Suppressor macrophage treated with lipopolysaccharide for 4 hours (primary cell): ENCODE measurements around the gene MEF2A.

Source experiments
- DNase-seq: peaks from one replicate; pipeline ENCODE4 v3.0.0-alpha.2; 2020

MEF2A gene

GRCh38 chr15:99564221-99565048 lies 1.3 kb upstream of the MEF2A start:
- DNase-seq: peak; percentile 92

DNA sequence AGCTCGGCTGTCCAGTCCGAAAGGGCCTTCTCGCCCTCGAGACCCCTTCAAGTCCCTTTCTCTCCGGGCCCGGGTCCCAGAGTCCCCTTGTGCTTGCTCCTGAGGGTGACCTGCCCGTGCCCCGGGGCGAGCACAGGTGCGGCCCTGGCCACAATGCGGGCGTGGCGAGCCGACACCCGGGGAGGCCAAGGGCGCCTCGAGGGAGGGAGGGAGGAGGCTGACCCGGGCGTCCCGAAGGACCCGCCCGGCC lies 810 bp upstream of the MEF2A start:
- no peak for DNase-seq

GRCh38 chr15:99566157-99566897 lies 543 bp downstream of the MEF2A start:
- peak; percentile 29 for DNase-seq

GRCh38 chr15:99568625-99569352 lies 3.0 kb downstream of the MEF2A start:
- DNase-seq: peak; percentile 43

DNA sequence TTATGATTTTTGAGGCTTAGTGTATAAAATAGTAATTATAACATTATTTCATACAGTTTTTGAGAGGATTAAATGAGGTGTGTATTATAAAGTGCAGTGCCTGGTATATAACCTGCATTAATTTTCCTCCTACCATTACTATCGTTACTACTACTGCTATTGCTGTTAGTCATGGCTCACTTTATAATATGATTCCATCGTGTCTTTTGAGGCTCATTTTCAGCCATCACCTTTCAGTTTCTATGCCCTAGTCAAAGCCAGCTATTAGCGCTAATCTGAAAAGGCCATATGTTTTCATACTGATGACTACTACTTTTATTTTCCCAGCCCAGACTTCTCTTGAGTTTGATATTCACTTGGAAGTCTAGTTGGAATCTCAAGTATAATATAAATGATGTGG lies 5.5 kb downstream of the MEF2A start:
- DNase-seq: no peak

- DNase-seq: no peak
These were observed 8.3 kb downstream of the MEF2A start for GRCh38 chr15:99574048-99574447.

DNA sequence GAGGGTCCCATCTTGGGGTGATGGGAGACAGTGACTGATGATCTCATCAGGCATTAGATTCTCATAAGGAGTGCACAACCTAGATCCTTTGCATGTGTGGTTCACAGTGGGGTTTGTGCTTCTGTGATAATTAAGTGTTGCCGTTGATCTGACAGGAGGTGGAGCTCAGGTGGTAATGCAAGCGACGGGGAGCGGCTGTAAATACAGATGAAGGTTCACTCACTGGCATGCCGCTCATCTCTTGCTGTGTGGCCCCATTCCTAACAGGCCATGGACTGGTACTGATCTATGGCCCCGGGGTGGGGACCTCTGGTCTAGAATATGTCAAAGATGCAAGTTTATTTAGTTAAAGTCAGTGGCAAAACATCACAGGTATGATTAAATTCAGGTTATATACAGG lies 8.7 kb downstream of the MEF2A start:
- DNase-seq: no peak

GRCh38 chr15:99578809-99579208 lies 13.0 kb downstream of the MEF2A start:
- DNase-seq: no peak

DNA sequence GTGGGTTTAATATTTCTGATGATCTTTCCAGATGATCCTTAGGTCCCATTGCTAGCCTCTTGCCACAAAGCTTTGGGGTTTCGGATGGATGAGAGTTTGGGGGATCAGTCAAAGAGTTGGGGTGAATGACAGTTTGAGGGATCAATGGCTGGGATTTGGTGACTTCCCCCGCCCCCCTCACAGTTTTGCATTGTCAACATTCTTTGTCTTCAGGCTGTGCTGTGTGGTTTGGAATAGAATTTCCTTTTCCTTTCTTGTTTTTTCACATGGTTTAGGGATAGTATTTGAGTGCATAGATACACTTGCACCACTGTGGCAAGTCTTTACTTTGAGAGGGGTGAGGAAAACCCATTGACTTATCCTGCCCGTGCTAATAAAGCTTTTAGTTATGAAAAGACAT lies 14.3 kb downstream of the MEF2A start:
- no peak for DNase-seq

- no peak for DNase-seq
These were observed 16.8 kb downstream of the MEF2A start for GRCh38 chr15:99582508-99582960.

DNA sequence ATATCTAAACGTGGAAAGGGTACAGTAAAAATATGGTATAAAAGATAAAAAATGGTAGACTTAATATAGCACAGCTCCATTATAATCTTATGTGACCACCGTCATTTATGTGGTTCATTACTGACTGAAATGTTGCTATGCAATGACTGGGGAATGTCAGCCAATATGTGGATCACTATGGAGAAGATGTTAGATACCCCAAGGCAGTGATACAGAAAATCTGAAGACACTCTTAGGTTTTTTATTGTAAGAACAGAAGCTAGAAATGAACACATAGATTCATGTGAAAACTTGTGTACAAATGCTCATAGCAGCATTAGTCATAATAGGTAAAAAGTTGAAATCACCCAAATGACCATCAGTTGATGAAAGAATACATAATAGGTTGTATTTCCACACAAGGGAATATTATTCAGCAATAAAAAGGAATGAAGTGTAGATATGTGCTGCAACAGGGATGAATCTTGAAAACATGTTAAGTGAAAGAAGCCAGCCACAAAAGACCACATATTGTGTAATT lies 18.4 kb downstream of the MEF2A start:
- no peak for DNase-seq

DNA sequence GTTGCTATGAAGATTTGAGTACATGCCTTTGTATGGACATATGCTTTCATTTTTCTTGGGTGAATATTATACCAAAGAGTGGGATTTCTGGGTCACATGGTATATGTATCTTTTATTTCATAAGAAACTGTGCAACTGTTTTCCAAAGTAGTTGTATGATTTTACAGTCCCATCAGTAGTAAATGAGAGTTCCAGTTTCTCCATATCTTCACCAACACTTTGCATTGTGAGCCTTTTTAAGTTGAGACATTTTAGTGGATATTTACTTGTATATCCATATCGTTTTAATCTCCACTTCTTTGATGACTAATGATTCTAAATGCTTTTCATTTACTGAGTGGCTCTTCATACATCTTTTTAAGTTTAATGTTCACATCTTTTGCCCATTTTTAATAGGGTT lies 20.3 kb downstream of the MEF2A start:
- no peak for DNase-seq

GRCh38 chr15:99589801-99590200 lies 24.0 kb downstream of the MEF2A start:
- DNase-seq: no peak

GRCh38 chr15:99590913-99591646 lies 25.3 kb downstream of the MEF2A start:
- DNase-seq: no peak

DNA sequence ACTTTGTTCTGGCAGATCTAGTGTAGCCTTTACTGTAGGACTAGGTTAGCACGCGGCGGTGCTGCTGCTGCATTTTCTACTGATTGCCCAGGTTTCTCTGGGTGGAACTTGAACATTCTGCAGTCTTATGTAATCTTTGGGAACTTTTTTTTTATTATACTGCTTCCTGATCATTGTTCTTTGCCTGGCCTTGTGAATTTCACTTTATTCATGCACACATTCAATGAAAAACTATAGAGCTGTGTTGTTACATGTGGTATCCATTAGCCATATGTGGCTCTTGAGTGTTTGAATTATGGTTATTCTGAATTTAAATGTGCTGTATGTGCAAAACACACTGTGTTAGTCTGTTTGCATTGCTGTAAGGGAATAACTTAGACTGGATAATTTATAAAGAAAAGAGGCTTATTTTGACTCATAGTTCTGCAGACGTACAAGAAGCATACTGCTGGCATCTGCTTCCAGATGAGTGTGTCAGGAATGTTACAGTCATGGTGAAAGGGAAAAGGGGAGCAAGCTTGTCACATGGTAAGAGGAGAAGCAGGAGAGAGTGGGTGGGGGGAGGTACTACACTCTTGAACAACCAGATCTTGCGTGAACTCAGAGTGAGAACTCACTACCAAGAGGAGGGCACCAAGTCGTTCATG lies 26.5 kb downstream of the MEF2A start:
- no peak for DNase-seq

DNA sequence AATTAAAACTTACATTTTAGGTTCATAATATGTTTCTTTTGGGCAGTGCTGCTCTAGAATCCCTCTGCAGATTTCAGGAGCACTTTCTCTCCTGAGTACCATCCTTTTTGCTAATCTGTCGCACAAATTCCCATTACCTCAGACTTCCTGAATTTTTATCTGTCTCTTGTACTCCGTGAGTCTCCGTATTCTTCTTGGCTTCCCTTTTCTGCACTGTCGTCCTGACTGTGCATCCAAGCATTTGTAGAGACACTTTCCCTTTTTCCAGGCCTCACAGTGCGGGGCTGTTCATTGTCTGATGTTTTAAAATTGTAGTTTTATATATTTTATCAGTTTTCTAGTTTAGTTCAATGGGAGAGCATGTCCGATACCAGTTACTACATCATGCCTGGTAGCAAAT lies 27.3 kb downstream of the MEF2A start:
- DNase-seq: peak; percentile 44

- DNase-seq: no peak
These were observed 29.1 kb downstream of the MEF2A start for GRCh38 chr15:99594916-99595315.

DNA sequence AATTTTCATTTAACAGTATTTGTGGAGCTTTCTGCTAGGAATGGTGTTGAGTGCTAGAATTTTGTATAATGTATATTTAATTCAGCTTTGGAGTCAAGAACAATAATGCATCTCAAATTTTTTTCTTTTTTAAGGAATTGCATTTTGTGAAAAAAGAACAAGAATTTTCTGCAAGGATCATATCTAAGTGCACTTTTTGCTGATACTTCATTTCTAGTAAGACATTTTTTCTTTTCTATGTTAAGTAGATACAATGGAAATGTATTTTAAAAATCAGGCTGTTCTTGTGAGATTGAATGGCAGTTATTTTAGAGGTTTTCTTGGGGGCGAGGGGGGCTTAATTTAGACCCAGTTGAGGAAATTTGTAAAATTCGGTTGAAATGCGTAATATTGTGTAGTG lies 32.5 kb downstream of the MEF2A start:
- no peak for DNase-seq

- no peak for DNase-seq
These were observed 38.0 kb downstream of the MEF2A start for GRCh38 chr15:99603828-99604227.

GRCh38 chr15:99604865-99605264 lies 39.1 kb downstream of the MEF2A start:
- DNase-seq: no peak

GRCh38 chr15:99605490-99605931 lies 39.7 kb downstream of the MEF2A start:
- DNase-seq: no peak

- no peak for DNase-seq
These were observed 40.2 kb downstream of the MEF2A start for GRCh38 chr15:99605990-99606389.
